Cardiac muscle cell (in vitro differentiated cells and primary cell): ENCODE measurements around the gene URB1. TPM values are rescaled to one million over a fixed set of nuclear protein-coding genes. Genes with fewer than 3 reads are reported as not detected.

Source experiments
- DNase-seq, 2 donors: peaks; one replicate each; pipeline versions ENCODE4 v3.0.0 to v3.0.0-alpha.2; 2010 to 2017; ENCODE audit warnings: low read depth in 1 of 2, low spot score in 1 of 2
- H3K27ac ChIP-seq: fragments of 200-600 bp; sonication (generic); 2 replicates; pipeline ENCODE4 v1.5.1; 2016
- H3K27me3 ChIP-seq: fragments of 200-600 bp; sonication (generic); 2 replicates; pipeline ENCODE4 v1.6.0; 2016; ENCODE audit warnings: control low read depth
- H3K36me3 ChIP-seq: fragments of 200-600 bp; sonication (generic); 2 replicates; pipeline ENCODE4 v1.5.1; 2016; ENCODE audit warnings: control low read depth
- H3K4me1 ChIP-seq: fragments of 200-600 bp; sonication (generic); 2 replicates; pipeline ENCODE4 v1.8.1; 2017; ENCODE audit warnings: low read depth, mild to moderate bottlenecking, mixed run types
- H3K4me3 ChIP-seq: fragments of 200-600 bp; sonication (generic); 2 replicates; pipeline ENCODE4 v1.5.1; 2016; ENCODE audit warnings: mild to moderate bottlenecking
- H3K9me3 ChIP-seq: fragments of 200-600 bp; sonication (generic); 2 replicates; pipeline ENCODE4 v1.5.1; 2017; ENCODE audit warnings: low read depth, mild to moderate bottlenecking, control low read depth
- CTCF ChIP-seq: IDR thresholded peaks from 2 replicates; pipeline ENCODE4 v1.5.1; 2012; ENCODE audit warnings: low read depth, mild to moderate bottlenecking, low read length
- polyA plus RNA-seq: library from polyadenylated mRNA; unstranded; fragments of >200 nt; fragmentation: Nextera tagmentation; extraction: Ambion mirVana; gene quantifications from 2 replicates; pipeline ENCODE4 v1.2.1, GENCODE V29; 2016
- total RNA-seq: library from RNA; depleted of rRNA; stranded (reverse); fragments of >200 nt; gene quantifications from 2 replicates; pipeline ENCODE4 v1.2.3, GENCODE V29; 2016

Gene URB1
- total and polyA plus RNA-seq, 2 experiments from 2014 or later = 3.7 to 13.9 TPM

GRCh38 chr21:32335601-32336575, 56.9 kb downstream of the URB1 start:
- Histone ChIP-seq H3K27me3 (no peaks in the 10 kb centered on the region), H3K4me3 (no peak overlapping the region), H3K27ac (no peak overlapping the region), H3K9me3 (no peaks in the 10 kb centered on the region), H3K36me3 (peaks cover 25% of the 10 kb centered on the region), H3K4me1 (no peaks in the 10 kb centered on the region)
- no peak for TF ChIP-seq CTCF
- DNase-seq = peak in 1 of 2 donors; percentile 25

- TF ChIP-seq CTCF = no peak
- Histone ChIP-seq H3K36me3 (peaks cover 18% of the 10 kb centered on the region), H3K9me3 (no peaks in the 10 kb centered on the region), H3K27ac (no peak overlapping the region), H3K27me3 (no peaks in the 10 kb centered on the region), H3K4me1 (no peaks in the 10 kb centered on the region), H3K4me3 (no peak overlapping the region)
- no peak for DNase-seq
Observed at GRCh38 chr21:32334980-32335531, 57.8 kb downstream of the URB1 start.

- no peaks in the 10 kb centered on the region for H3K4me1 ChIP-seq
- peaks cover 16% of the 10 kb centered on the region for H3K36me3 ChIP-seq
- no peak overlapping the region for H3K27ac ChIP-seq
- DNase-seq = no peak
- no peaks in the 10 kb centered on the region for H3K9me3 ChIP-seq
- H3K27me3 ChIP-seq = no peaks in the 10 kb centered on the region
- H3K4me3 ChIP-seq = no peak overlapping the region
- TF ChIP-seq CTCF = no peak
Observed at GRCh38 chr21:32333953-32334673, 58.7 kb downstream of the URB1 start.

- Histone ChIP-seq H3K4me3 (no peak overlapping the region), H3K27ac (no peak overlapping the region), H3K4me1 (no peaks in the 10 kb centered on the region), H3K36me3 (peaks cover 9% of the 10 kb centered on the region), H3K9me3 (no peaks in the 10 kb centered on the region), H3K27me3 (no peaks in the 10 kb centered on the region)
- DNase-seq = no peak
- TF ChIP-seq CTCF = no peak
Observed at GRCh38 chr21:32332463-32332951, 60.3 kb downstream of the URB1 start.

GRCh38 chr21:32331444-32332305, 61.1 kb downstream of the URB1 start:
- H3K36me3 ChIP-seq = peaks cover 12% of the 10 kb centered on the region

More at GRCh38 chr21:32331444-32332305, 61.1 kb downstream of the URB1 start:
- no peak for DNase-seq
- no peaks in the 10 kb centered on the region for H3K27me3 ChIP-seq
- no peak overlapping the region for H3K27ac ChIP-seq
- H3K9me3 ChIP-seq = no peaks in the 10 kb centered on the region
- no peaks in the 10 kb centered on the region for H3K4me1 ChIP-seq
- H3K4me3 ChIP-seq = no peak overlapping the region
- no peak for TF ChIP-seq CTCF
